Fibroblast of the aortic adventitia (primary cell): ENCODE data around the gene MARCKS. TPM values are rescaled to one million over a fixed set of nuclear protein-coding genes. Genes with fewer than 3 reads are reported as not detected.

ENCODE experiments used
- DNase-seq: peaks from one replicate; pipeline ENCODE4 v3.0.0-alpha.2; 2010; ENCODE audit warnings: low read depth
- H3K4me3 ChIP-seq: 2 replicates; pipeline ENCODE4 v1.5.1; 2011; ENCODE audit warnings: low read depth, mild to moderate bottlenecking, control low read depth, low read length, moderate library complexity
- total RNA-seq: library from RNA; depleted of rRNA; stranded (reverse); fragments of >200 nt; gene quantifications from 2 replicates; pipeline ENCODE4 v1.2.3, GENCODE V29; 2012; ENCODE audit warnings: low replicate concordance
- TF ChIP-seq, protein P1 (sequence below): IDR thresholded peaks from 2 replicates; pipeline ENCODE4 v1.5.1; 2011; ENCODE audit warnings: mild to moderate bottlenecking, low read length, control low read depth, inconsistent platforms; ENCODE audit not compliant: insufficient read depth

The MARCKS gene
- total RNA-seq, 1 donor = 122 TPM

DNA sequence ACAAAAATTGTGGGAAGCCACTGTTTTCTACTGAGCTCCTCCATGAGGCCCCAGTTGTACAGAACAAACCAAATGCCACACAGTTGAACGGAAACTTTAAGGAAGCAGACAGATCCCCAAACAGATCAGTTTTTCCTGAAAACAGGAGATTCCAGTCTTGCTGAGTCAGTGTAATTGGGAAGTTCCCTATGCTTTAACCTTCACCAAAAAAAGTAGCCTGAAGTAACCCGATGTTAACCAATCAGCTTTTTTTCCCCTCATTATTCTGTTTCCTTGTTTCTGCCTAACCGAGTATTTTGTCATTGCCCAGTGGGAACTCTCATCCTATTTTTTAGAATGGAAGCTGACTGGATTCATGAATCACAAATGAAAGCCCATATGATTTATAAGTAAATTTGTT lies 36.7 kb downstream of the MARCKS start:
- peak; percentile 43 for DNase-seq
- no peak overlapping the region for H3K4me3 ChIP-seq
- TF ChIP-seq, protein P1, sequence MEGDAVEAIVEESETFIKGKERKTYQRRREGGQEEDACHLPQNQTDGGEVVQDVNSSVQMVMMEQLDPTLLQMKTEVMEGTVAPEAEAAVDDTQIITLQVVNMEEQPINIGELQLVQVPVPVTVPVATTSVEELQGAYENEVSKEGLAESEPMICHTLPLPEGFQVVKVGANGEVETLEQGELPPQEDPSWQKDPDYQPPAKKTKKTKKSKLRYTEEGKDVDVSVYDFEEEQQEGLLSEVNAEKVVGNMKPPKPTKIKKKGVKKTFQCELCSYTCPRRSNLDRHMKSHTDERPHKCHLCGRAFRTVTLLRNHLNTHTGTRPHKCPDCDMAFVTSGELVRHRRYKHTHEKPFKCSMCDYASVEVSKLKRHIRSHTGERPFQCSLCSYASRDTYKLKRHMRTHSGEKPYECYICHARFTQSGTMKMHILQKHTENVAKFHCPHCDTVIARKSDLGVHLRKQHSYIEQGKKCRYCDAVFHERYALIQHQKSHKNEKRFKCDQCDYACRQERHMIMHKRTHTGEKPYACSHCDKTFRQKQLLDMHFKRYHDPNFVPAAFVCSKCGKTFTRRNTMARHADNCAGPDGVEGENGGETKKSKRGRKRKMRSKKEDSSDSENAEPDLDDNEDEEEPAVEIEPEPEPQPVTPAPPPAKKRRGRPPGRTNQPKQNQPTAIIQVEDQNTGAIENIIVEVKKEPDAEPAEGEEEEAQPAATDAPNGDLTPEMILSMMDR = no peak

DNA sequence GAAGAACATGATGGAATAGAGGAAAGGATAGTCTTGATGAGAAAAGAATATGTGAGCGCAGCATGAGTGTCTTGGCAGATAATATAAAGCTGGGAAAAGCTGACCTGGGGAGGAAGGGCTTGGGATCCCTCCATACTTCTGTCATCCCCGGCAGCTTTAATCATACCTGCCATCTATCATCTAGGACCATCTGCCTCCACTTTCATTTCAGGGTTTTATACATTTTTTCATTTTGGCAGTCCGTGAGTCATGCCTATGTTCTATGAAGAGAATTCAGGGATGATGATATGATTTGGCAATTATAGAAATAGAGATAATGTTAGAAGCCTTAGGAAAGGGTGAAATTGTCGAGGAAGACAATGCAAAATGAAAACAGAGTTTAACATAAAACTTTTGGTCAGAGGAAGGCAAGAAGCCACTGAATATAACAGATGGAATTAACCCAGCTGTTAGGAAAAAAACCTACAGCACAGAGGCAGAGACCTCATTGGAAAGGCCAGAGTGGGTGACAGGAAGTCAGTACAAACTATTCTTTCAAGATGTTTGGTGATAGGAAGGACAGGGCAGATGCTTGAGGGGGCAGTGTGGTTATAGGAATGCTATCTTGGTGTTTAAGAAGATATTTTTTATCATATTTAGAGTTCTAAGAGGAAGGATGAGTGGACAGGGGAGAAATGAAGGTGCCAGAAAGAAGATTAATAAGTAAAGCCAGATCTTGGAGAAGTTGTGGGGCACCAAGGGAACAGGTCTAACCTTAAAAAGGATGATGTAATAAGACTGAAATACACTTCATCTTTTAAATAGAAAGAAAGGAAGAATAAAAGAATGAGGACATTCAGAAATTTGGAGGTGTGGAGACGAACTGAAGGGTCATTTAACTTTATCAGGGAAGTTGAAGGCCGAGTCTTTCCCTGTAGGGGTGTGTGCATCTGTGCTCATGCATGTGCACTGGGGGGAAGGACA lies 37.8 kb downstream of the MARCKS start:
- no peak overlapping the region for H3K4me3 ChIP-seq
- TF ChIP-seq, protein P1 = no peak
- DNase-seq = peak; percentile 53

DNA sequence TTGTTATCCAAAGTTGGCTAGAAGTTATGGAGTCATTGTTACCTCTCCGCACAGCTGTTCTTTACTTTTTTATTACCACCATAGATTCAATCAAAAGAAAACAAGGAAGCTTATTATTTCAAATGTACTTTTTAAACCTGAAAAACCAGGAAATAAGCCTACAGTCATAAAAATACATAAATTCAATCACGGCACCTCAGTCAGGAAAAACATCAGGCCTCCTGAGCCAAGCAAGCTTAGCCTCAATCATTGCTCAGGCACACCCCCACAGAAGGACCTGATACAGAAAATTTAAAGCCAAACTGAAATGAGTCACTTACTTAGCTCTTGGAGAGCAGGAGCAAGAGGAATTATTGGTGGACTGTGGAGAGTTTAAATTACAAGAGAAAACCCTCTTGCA lies 44.3 kb downstream of the MARCKS start:
- peak; percentile 64 for DNase-seq
- H3K4me3 ChIP-seq = no peak overlapping the region
- TF ChIP-seq, protein P1 = no peak

- H3K4me3 ChIP-seq = no peak overlapping the region
- DNase-seq = peak; percentile 51
- TF ChIP-seq, protein P1 = no peak
Measured at GRCh38 chr6:113903666-113904330, 46.7 kb downstream of the MARCKS start.

DNA sequence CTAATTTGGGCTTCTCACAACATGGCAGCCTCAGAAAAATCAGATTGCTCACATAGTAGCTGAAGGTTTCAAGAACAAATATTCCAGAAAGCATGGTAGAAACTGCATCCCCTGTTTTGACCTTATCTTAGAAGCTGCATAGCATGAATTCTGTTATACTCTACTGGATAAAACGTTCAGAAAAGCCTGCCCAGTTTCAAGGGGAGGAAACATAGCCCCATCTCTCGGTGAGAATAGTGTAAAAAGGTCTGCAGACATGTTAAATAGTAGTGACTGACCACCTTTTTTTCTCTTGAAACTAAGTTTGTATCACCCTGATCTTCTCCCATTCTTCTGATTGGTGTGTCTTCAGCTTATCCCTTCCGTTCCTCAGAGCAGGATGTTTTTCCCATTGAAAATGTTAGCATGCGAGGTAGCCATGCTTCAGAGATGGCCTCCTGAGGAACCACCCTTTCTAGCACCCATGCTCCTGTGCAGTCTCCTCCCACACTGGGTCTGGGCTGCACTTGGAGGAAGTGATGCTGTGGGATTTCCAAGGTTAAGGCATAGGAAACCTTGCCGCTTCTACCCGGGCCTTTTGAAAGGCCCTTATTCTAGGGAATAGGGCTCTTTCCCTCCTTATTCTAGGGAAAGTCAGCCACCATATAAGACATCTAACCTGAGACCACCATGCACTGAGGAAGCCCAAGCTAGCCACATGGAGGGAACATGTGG lies 50.1 kb downstream of the MARCKS start:
- DNase-seq = peak; percentile 63
- no peak overlapping the region for H3K4me3 ChIP-seq
- TF ChIP-seq, protein P1 = peak; percentile 43

- no peak overlapping the region for H3K4me3 ChIP-seq
- DNase-seq = peak; percentile 40
- TF ChIP-seq, protein P1 = no peak
Measured at GRCh38 chr6:113908801-113909200, 51.7 kb downstream of the MARCKS start.
